Gastroesophageal sphincter (tissue), 4 donors: ENCODE measurements around the gene CCSER2. TPM values are rescaled to one million over a fixed set of nuclear protein-coding genes. Genes with fewer than 3 reads are reported as not detected.

Experiments used
- ATAC-seq: fragments of 150-250 bp; one replicate; pipeline ENCODE4 v1.9.1; 2016; ENCODE audit warnings: mild to moderate bottlenecking, moderate library complexity
- H3K27ac ChIP-seq, 4 donors: fragments of 200-600 bp; sonication (generic) in 3 of 4; 1 replicate in 3 of 4; 2 replicates in 1 of 4; pipeline ENCODE4 v1.5.1; 2016 to 2019
- H3K27me3 ChIP-seq: fragments of 200-600 bp; sonication (generic); one replicate; pipeline ENCODE4 v1.5.1; 2019
- H3K36me3 ChIP-seq, 2 donors: fragments of 200-600 bp; sonication (generic); one replicate each; pipeline ENCODE4 v1.5.1; 2019; ENCODE audit warnings: control low read depth in 1 of 2
- H3K4me1 ChIP-seq, 3 donors: fragments of 200-600 bp; sonication (generic); 1 replicate in 2 of 3; 2 replicates in 1 of 3; pipeline ENCODE4 v1.5.1; 2016 to 2019; ENCODE audit warnings: control low read depth in 2 of 3
- H3K4me3 ChIP-seq, 2 donors: fragments of 200-600 bp; sonication (generic); one replicate each; pipeline ENCODE4 v1.5.1; 2019; ENCODE audit warnings: mild to moderate bottlenecking in 1 of 2, moderate library complexity in 1 of 2
- H3K9me3 ChIP-seq, 3 donors: fragments of 200-600 bp; sonication (generic); one replicate each; pipeline ENCODE4 v1.5.1; 2017 to 2019; ENCODE audit warnings: control low read depth in 2 of 3
- CTCF ChIP-seq, 4 experiments: fragments of 200-600 bp in 2 of 4; fragments of 450-650 bp in 2 of 4; sonication (generic) in 1 of 4; IDR thresholded peaks; one replicate each; pipeline ENCODE4 v1.5.1; 2017 to 2019; ENCODE audit warnings: antibody characterized with exemption in 4 of 4, mild to moderate bottlenecking in 2 of 4, moderate library complexity in 2 of 4
- EP300 ChIP-seq: sonication (generic); formaldehyde crosslinking; IDR thresholded peaks from one replicate; pipeline ENCODE4 v1.6.1; 2017; ENCODE audit warnings: antibody characterized with exemption, mild to moderate bottlenecking
- POLR2A ChIP-seq, 2 donors: fragments of 450-650 bp; IDR thresholded peaks; one replicate each; pipeline ENCODE4 v1.6.1; 2017; ENCODE audit warnings: antibody characterized with exemption in 2 of 2, mild to moderate bottlenecking in 2 of 2, moderate library complexity in 1 of 2
- POLR2AphosphoS5 ChIP-seq: sonication (generic); formaldehyde crosslinking; IDR thresholded peaks from one replicate; pipeline ENCODE4 v1.6.1; 2017; ENCODE audit warnings: antibody characterized with exemption
- WGBS, 2 donors: methylation state at CpG; one replicate each; pipeline ENCODE4 v1.1.5; 2018; ENCODE audit warnings: low coverage in 1 of 2; 5-methylcytosine and 5-hydroxymethylcytosine counted together
- total RNA-seq, 4 donors: library from RNA; depleted of rRNA; stranded (reverse); fragments of >200 nt; gene quantifications; one replicate each; pipeline ENCODE4 v1.1.0, GENCODE V29; 2016

Gene CCSER2
- total RNA-seq, 4 donors from 2014 or later, result 64.5 to 93.5 (median 83.3) TPM

- 92 to 93% methylated on average over 2 of the region's 2 CpGs for WGBS, 2 donors
- Histone ChIP-seq H3K36me3 (no peaks in the 10 kb centered on the region), H3K27me3 (no peaks in the 10 kb centered on the region), H3K4me3 (no peak overlapping the region), H3K4me1 (peaks cover 0 to 23% (median 0%) of the 10 kb centered on the region in 3 donors), H3K9me3 (no peaks in the 10 kb centered on the region), H3K27ac (no peak overlapping the region)
- no peak for TF ChIP-seq POLR2AphosphoS5
- no peak for TF ChIP-seq CTCF (IDR thresholded peaks at IDR 0.05)
- TF ChIP-seq POLR2A (IDR thresholded peaks at IDR 0.05), result no peak
- no peak for TF ChIP-seq EP300
- no peak for ATAC-seq
Observed at GRCh38 chr10:84395581-84395980, 67.2 kb downstream of the CCSER2 start.

- H3K4me1 ChIP-seq, result peaks cover 0 to 17% (median 0%) of the 10 kb centered on the region in 3 donors
- no peak for ATAC-seq
- 60 to 70% methylated on average over 2 of the region's 2 CpGs for WGBS, 2 donors
- H3K27me3 ChIP-seq, result no peaks in the 10 kb centered on the region
- no peak overlapping the region for H3K4me3 ChIP-seq
- TF ChIP-seq POLR2A (IDR thresholded peaks at IDR 0.05) (no peak), EP300 (no peak), POLR2AphosphoS5 (no peak), CTCF (IDR thresholded peaks at IDR 0.05) (no peak)
- H3K36me3 ChIP-seq, result no peaks in the 10 kb centered on the region
- H3K9me3 ChIP-seq, result no peaks in the 10 kb centered on the region
- H3K27ac ChIP-seq, result no peak overlapping the region
Observed at GRCh38 chr10:84397735-84398144, 69.4 kb downstream of the CCSER2 start.

- Histone ChIP-seq H3K4me3 (no peak overlapping the region), H3K9me3 (no peaks in the 10 kb centered on the region), H3K27me3 (no peaks in the 10 kb centered on the region), H3K36me3 (no peaks in the 10 kb centered on the region), H3K27ac (no peak overlapping the region), H3K4me1 (peaks cover 0 to 17% (median 0%) of the 10 kb centered on the region in 3 donors)
- ATAC-seq, result no peak
- no peak for TF ChIP-seq POLR2A (IDR thresholded peaks at IDR 0.05)
- no peak for TF ChIP-seq CTCF (IDR thresholded peaks at IDR 0.05)
- TF ChIP-seq POLR2AphosphoS5, result no peak
- TF ChIP-seq EP300, result no peak
Observed at GRCh38 chr10:84398696-84399095, 70.3 kb downstream of the CCSER2 start.

- Histone ChIP-seq H3K4me3 (no peak overlapping the region), H3K27ac (no peak overlapping the region), H3K9me3 (no peaks in the 10 kb centered on the region), H3K27me3 (no peaks in the 10 kb centered on the region), H3K36me3 (no peaks in the 10 kb centered on the region), H3K4me1 (peaks cover 0 to 28% (median 0%) of the 10 kb centered on the region in 3 donors)
- WGBS, 2 donors, result 83 to 93% methylated on average over 4 to 6 of the region's 6 CpGs
- no peak for TF ChIP-seq POLR2AphosphoS5
- TF ChIP-seq POLR2A (IDR thresholded peaks at IDR 0.05), result no peak
- TF ChIP-seq CTCF (IDR thresholded peaks at IDR 0.05), result no peak
- no peak for TF ChIP-seq EP300
- no peak for ATAC-seq
Observed at GRCh38 chr10:84401854-84402611, 73.6 kb downstream of the CCSER2 start.

GRCh38 chr10:84404783-84405182 is 76.4 kb downstream of the CCSER2 start:
- no peak overlapping the region for H3K4me3 ChIP-seq
- H3K27me3 ChIP-seq, result no peaks in the 10 kb centered on the region
- no peak overlapping the region for H3K27ac ChIP-seq
- no peaks in the 10 kb centered on the region for H3K9me3 ChIP-seq
- WGBS, 2 donors, result 94 to 100% methylated on average over 1 of the region's 1 CpG
- ATAC-seq, result no peak
- no peaks in the 10 kb centered on the region for H3K36me3 ChIP-seq
- TF ChIP-seq EP300 (no peak), POLR2A (IDR thresholded peaks at IDR 0.05) (no peak), CTCF (IDR thresholded peaks at IDR 0.05) (no peak), POLR2AphosphoS5 (no peak)
- peaks cover 0 to 29% (median 0%) of the 10 kb centered on the region in 3 donors for H3K4me1 ChIP-seq
